ENCODE data around the gene CACNA1E.

CACNA1E gene

GRCh38 chr1:181545395-181545794 lies 62.1 kb downstream of the CACNA1E start:
- no peaks in the 10 kb centered on the region for H3K4me1 ChIP-seq
- no peak overlapping the region for H3K4me3 ChIP-seq (ENCODE audit: low read depth, low read length)
- no peak overlapping the region for H3K4me2 ChIP-seq (ENCODE audit: low read length)
- no peak overlapping the region for H3K9ac ChIP-seq
- H3K27ac ChIP-seq = no peak overlapping the region
- no peaks in the 10 kb centered on the region for H3K27me3 ChIP-seq (ENCODE audit: control insufficient read depth, insufficient read depth, low read length)
- no peaks in the 10 kb centered on the region for H3K36me3 ChIP-seq (ENCODE audit: control insufficient read depth, insufficient read depth, low read length)
- no peaks in the 10 kb centered on the region for H3K79me2 ChIP-seq
- no peak for TF ChIP-seq CTCF (IDR thresholded peaks at IDR 0.05)
- no peak overlapping the region for H2AFZ ChIP-seq
- H3K9me3 ChIP-seq (ENCODE audit: control insufficient read depth, low read length) = no peaks in the 10 kb centered on the region

- H3K4me3 ChIP-seq (ENCODE audit: low read depth, low read length) = no peak overlapping the region
- no peak overlapping the region for H2AFZ ChIP-seq
- H3K27ac ChIP-seq = no peak overlapping the region
- H3K79me2 ChIP-seq = no peaks in the 10 kb centered on the region
- H3K4me1 ChIP-seq = no peaks in the 10 kb centered on the region
- TF ChIP-seq CTCF (IDR thresholded peaks at IDR 0.05) = no peak
- no peaks in the 10 kb centered on the region for H3K36me3 ChIP-seq (ENCODE audit: control insufficient read depth, insufficient read depth, low read length)
- no peaks in the 10 kb centered on the region for H3K9me3 ChIP-seq (ENCODE audit: control insufficient read depth, low read length)
- no peak overlapping the region for H3K4me2 ChIP-seq (ENCODE audit: low read length)
- H3K9ac ChIP-seq = no peak overlapping the region
- H3K27me3 ChIP-seq (ENCODE audit: control insufficient read depth, insufficient read depth, low read length) = no peaks in the 10 kb centered on the region
Measured at GRCh38 chr1:181548497-181548896, 65.2 kb downstream of the CACNA1E start.

DNA sequence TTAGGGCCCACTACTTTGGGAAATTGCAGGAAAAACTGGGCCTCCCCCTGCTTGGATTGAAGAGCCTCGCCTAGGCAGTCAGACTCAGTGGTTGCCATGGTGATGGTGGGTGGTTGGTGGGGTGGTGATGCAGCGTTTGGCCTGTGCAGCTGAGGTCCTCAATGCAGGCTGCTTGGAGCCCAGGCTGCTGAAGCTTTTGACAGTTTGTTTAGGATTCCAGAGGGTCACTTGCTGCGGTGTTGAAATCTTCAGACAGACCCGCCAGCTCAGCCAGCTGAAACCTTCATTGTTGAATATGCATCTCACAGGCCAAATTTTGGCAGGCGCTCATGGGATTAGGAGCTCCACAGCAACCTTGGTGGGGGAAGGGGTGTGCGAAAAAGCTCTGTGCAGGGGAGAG lies 67.9 kb downstream of the CACNA1E start:
- Histone ChIP-seq H3K4me1 (no peaks in the 10 kb centered on the region), H3K4me2 (ENCODE audit: low read length) (no peak overlapping the region), H3K36me3 (ENCODE audit: control insufficient read depth, insufficient read depth, low read length) (no peaks in the 10 kb centered on the region), H3K27ac (no peak overlapping the region), H3K9ac (no peak overlapping the region), H3K79me2 (no peaks in the 10 kb centered on the region), H3K9me3 (ENCODE audit: control insufficient read depth, low read length) (no peaks in the 10 kb centered on the region), H2AFZ (no peak overlapping the region), H3K27me3 (ENCODE audit: control insufficient read depth, insufficient read depth, low read length) (no peaks in the 10 kb centered on the region), H3K4me3 (ENCODE audit: low read depth, low read length) (no peak overlapping the region)
- no peak for TF ChIP-seq CTCF (IDR thresholded peaks at IDR 0.05)

GRCh38 chr1:181551754-181552153 lies 68.4 kb downstream of the CACNA1E start:
- no peak for TF ChIP-seq CTCF (IDR thresholded peaks at IDR 0.05)
- Histone ChIP-seq H3K4me1 (no peaks in the 10 kb centered on the region), H3K4me3 (ENCODE audit: low read depth, low read length) (no peak overlapping the region), H3K4me2 (ENCODE audit: low read length) (no peak overlapping the region), H2AFZ (no peak overlapping the region), H3K27me3 (ENCODE audit: control insufficient read depth, insufficient read depth, low read length) (no peaks in the 10 kb centered on the region), H3K9ac (no peak overlapping the region), H3K9me3 (ENCODE audit: control insufficient read depth, low read length) (no peaks in the 10 kb centered on the region), H3K27ac (no peak overlapping the region), H3K36me3 (ENCODE audit: control insufficient read depth, insufficient read depth, low read length) (no peaks in the 10 kb centered on the region), H3K79me2 (no peaks in the 10 kb centered on the region)

DNA sequence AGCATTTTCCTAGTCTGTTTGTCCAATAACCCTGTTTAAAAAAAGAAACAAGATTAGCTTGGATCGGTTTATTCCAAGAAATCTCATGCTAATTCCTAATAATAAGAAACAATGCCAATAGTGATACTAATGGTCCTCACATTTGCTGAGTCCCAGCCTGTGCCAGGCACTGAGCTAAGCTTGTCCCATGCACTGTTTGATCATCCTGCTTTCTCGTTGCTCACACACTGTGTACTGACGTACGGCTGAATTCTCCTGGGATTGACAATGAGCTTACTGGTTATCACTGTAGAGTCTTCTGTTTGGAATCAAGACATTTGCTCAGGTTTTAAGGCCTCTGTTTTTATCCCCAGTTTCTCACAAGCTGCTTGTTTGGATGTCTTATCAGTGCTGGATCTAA lies 71.1 kb downstream of the CACNA1E start:
- H3K79me2 ChIP-seq = no peaks in the 10 kb centered on the region
- H3K27me3 ChIP-seq (ENCODE audit: control insufficient read depth, insufficient read depth, low read length) = no peaks in the 10 kb centered on the region
- H3K9me3 ChIP-seq (ENCODE audit: control insufficient read depth, low read length) = no peaks in the 10 kb centered on the region
- H3K27ac ChIP-seq = no peak overlapping the region
- no peak overlapping the region for H3K9ac ChIP-seq
- no peaks in the 10 kb centered on the region for H3K36me3 ChIP-seq (ENCODE audit: control insufficient read depth, insufficient read depth, low read length)
- H2AFZ ChIP-seq = no peak overlapping the region
- no peak overlapping the region for H3K4me3 ChIP-seq (ENCODE audit: low read depth, low read length)
- TF ChIP-seq CTCF (IDR thresholded peaks at IDR 0.05) = no peak
- no peaks in the 10 kb centered on the region for H3K4me1 ChIP-seq
- H3K4me2 ChIP-seq (ENCODE audit: low read length) = no peak overlapping the region
